K562 (cell line): ENCODE results near the gene UCKL1. TPM values are rescaled to one million over a fixed set of nuclear protein-coding genes. Genes with fewer than 3 reads are reported as not detected.
A peak's percentile ranks its signal among the peaks of the same experiment; 100 is the strongest.

Experiments used
- ATAC-seq: fragments of 200-7000 bp; cut with Tn5 transposase; 3 replicates; pipeline ENCODE4 v1.9.1; 2020; ENCODE audit warnings: moderate library complexity
- BruUV-seq: library from RNA; stranded (reverse); fragments of 400-500 nt; replicated peaks from 2 replicates; lab custom pipeline; 2021; lab: Mats Ljungman, UMichigan
- CTCF ChIA-PET: fragments of 300-600 bp; formaldehyde crosslinking; extraction: SDS; loops from one replicate; lab custom pipeline; 2021; ENCODE audit warnings: low intra/inter-chr PET ratio; lab: Yijun Ruan, JAX
- POLR2A ChIA-PET: fragments of 300-600, 350-650 bp; sonication (Branson Sonifier 250); formaldehyde crosslinking; extraction: SDS; loops from one replicate; lab custom pipeline; 2021; ENCODE audit warnings: antibody characterized with exemption, inconsistent platforms; lab: Yijun Ruan, JAX
- DNase-seq, 4 experiments: peaks; one replicate each; pipeline versions ENCODE4 v3.0.0 to v3.0.0-alpha.2; 2011 to 2018; ENCODE audit warnings: low spot score in 3 of 4, mixed read lengths in 3 of 4; ENCODE audit errors: extremely low read depth in 1 of 4
- FAIRE-seq: peaks from 2 replicates; lab custom pipeline; 2011; peaks lifted over from hg19 to GRCh38; lab: Jason Lieb, UNC
- H2AFZ ChIP-seq: 2 replicates; pipeline ENCODE4 v1.6.0; 2011; ENCODE audit warnings: low read depth, low read length, control low read depth, inconsistent platforms
- H3K27ac ChIP-seq: fragments of 200-600 bp; 3 replicates; pipeline ENCODE4 v1.8.0; 2011; ENCODE audit warnings: low read depth, mild to moderate bottlenecking, control low read depth, inconsistent platforms, low read length, moderate library complexity, mixed read lengths; ENCODE audit errors: extremely low read depth
- H3K27me3 ChIP-seq, 2 experiments: fragments of 300-600 bp in 1 of 2; 2 replicates in 1 of 2; 3 replicates in 1 of 2; pipeline versions ENCODE4 v1.6.0 to v1.8.0; 2011; ENCODE audit warnings: inconsistent platforms in 2 of 2, low read length in 2 of 2, mild to moderate bottlenecking in 1 of 2, mixed read lengths in 1 of 2, moderate library complexity in 1 of 2; ENCODE audit not compliant: control insufficient read depth in 2 of 2, insufficient read depth in 2 of 2
- H3K36me3 ChIP-seq: fragments of 300-600 bp; 3 replicates; pipeline ENCODE4 v1.8.0; 2011; ENCODE audit warnings: mild to moderate bottlenecking, low read length, inconsistent platforms; ENCODE audit not compliant: control insufficient read depth, insufficient read depth
- H3K4me1 ChIP-seq, 2 experiments: fragments of 200-600 bp in 1 of 2; replicated peaks in 1 of 2; 2 replicates in 1 of 2; 3 replicates in 1 of 2; pipeline versions ENCODE4 v1.5.1 to v1.8.0; 2011; ENCODE audit warnings: inconsistent platforms in 2 of 2, low read length in 2 of 2, mild to moderate bottlenecking in 1 of 2, mixed read lengths in 1 of 2, moderate library complexity in 1 of 2; ENCODE audit not compliant: control insufficient read depth in 2 of 2, insufficient read depth in 2 of 2
- H3K4me2 ChIP-seq: 2 replicates; pipeline ENCODE4 v1.6.1; 2011; ENCODE audit warnings: low read length, control low read depth, inconsistent platforms, mixed read lengths; ENCODE audit not compliant: insufficient read depth
- H3K4me3 ChIP-seq: fragments of 200-600 bp; sonication (generic), shearing (Covaris generic); 2 replicates; pipeline ENCODE4 v1.5.1; 2016; ENCODE audit warnings: control low read depth, inconsistent platforms
- H3K79me2 ChIP-seq: fragments of 200-600 bp; 3 replicates; pipeline ENCODE4 v1.8.0; 2011; ENCODE audit warnings: low read length, inconsistent platforms; ENCODE audit not compliant: control insufficient read depth, insufficient read depth
- H3K9ac ChIP-seq, 2 experiments: 2 replicates each; pipeline versions ENCODE4 v1.6.0 to v1.6.1; 2011; ENCODE audit warnings: low read depth in 2 of 2, low read length in 2 of 2, control low read depth in 1 of 2, inconsistent platforms in 1 of 2, mild to moderate bottlenecking in 1 of 2, mixed read lengths in 1 of 2; ENCODE audit not compliant: insufficient read depth in 1 of 2
- H3K9me1 ChIP-seq: one replicate; pipeline ENCODE4 v1.6.0; 2011; ENCODE audit warnings: inconsistent platforms, mild to moderate bottlenecking, low read length, moderate library complexity; ENCODE audit not compliant: control insufficient read depth, insufficient read depth
- H3K9me3 ChIP-seq: replicated peaks from 2 replicates; pipeline ENCODE4 v1.5.1; 2011; ENCODE audit warnings: low read depth, low read length, inconsistent platforms; ENCODE audit not compliant: control insufficient read depth, insufficient read depth
- H4K20me1 ChIP-seq: replicated peaks from 2 replicates; pipeline ENCODE4 v1.6.1; 2011; ENCODE audit warnings: low read length, inconsistent platforms, mixed read lengths; ENCODE audit not compliant: control insufficient read depth, insufficient read depth
- CEBPB ChIP-seq: fragments of 450-650 bp; IDR thresholded peaks from 2 replicates; pipeline ENCODE4 v1.6.1; 2016; ENCODE audit warnings: missing genetic modification characterization, missing compliant biosample characterization
- E4F1 ChIP-seq: fragments of 250-450 bp; sonication (Bioruptor Pico); IDR thresholded peaks from 2 replicates; pipeline ENCODE4 v1.5.0; 2021; ENCODE audit warnings: mild to moderate bottlenecking, borderline replicate concordance
- HOXB6 ChIP-seq: fragments of 250-450 bp; sonication (Bioruptor Pico); IDR thresholded peaks from 2 replicates; pipeline ENCODE4 v1.5.1; 2022; ENCODE audit warnings: mild to moderate bottlenecking, borderline replicate concordance
- KAT8 ChIP-seq: fragments of 450-650 bp; IDR thresholded peaks from 2 replicates; pipeline ENCODE4 v1.6.1; 2016; ENCODE audit warnings: low read depth, mild to moderate bottlenecking
- LCOR ChIP-seq: sonication (generic); formaldehyde crosslinking; IDR thresholded peaks from 2 replicates; pipeline ENCODE4 v1.8.0; 2022; ENCODE audit warnings: mild to moderate bottlenecking, missing genetic modification reagents
- NKRF ChIP-seq: fragments of 450-650 bp; IDR thresholded peaks from 2 replicates; pipeline ENCODE4 v1.6.1; 2016; ENCODE audit warnings: borderline replicate concordance
- SLC30A9 ChIP-seq: fragments of 250-450 bp; sonication (Bioruptor Pico); IDR thresholded peaks from 2 replicates; pipeline ENCODE4 v1.8.0; 2022; ENCODE audit warnings: mild to moderate bottlenecking, moderate library complexity
- SRSF9 ChIP-seq: fragments of 200-400 bp; formaldehyde crosslinking; IDR thresholded peaks from 2 replicates; pipeline ENCODE4 v1.6.1; 2017; ENCODE audit warnings: low read depth, low read length, borderline replicate concordance
- ZBTB33 ChIP-seq: sonication (generic); formaldehyde crosslinking; IDR thresholded peaks from 2 replicates; pipeline ENCODE4 v1.8.1; 2023; ENCODE audit warnings: mild to moderate bottlenecking, missing genetic modification reagents
- ZBTB34 ChIP-seq: fragments of 250-450 bp; sonication (Bioruptor Pico); IDR thresholded peaks from 2 replicates; pipeline ENCODE4 v1.8.0; 2021; ENCODE audit warnings: mild to moderate bottlenecking, moderate library complexity
- ZFX ChIP-seq: sonication (generic); formaldehyde crosslinking; IDR thresholded peaks from 2 replicates; pipeline ENCODE4 v1.8.0; 2022; ENCODE audit warnings: mild to moderate bottlenecking, missing genetic modification reagents, moderate library complexity
- WGBS: fragments of 100-300 bp; shearing (Covaris generic); methylation state at CpG from one replicate; pipeline ENCODE4 v1.1.6; 2016; ENCODE audit warnings: low coverage, mixed read lengths; ENCODE audit not compliant: insufficient coverage; ENCODE audit errors: missing lambda C conversion rate; 5-methylcytosine and 5-hydroxymethylcytosine counted together
- in situ Hi-C: fragments of 300-500 bp; cut with MboI; formaldehyde crosslinking; loops from 4 replicates; pipeline ENCODE4 v1.15.0; 2018; ENCODE audit warnings: inconsistent platforms, mixed read lengths
- intact Hi-C: fragments of 100-400 bp; cut with micrococcal nuclease; formaldehyde crosslinking; loops from 2 replicates; pipeline ENCODE4 v1.14.2; 2022
- polyA plus RNA-seq, 8 experiments: library from polyadenylated mRNA; depleted of rRNA in 4 of 8; stranded (reverse) in 5 of 8; unstranded in 3 of 8; fragments of >200 nt; fragmentation: Nextera tagmentation in 2 of 8; fragmentation: Illumina TruSeq in 1 of 8; extraction: Ambion mirVana in 2 of 8; extraction: Trizol in 1 of 8; gene quantifications; 2 replicates each; pipeline versions ENCODE4 v1.2.1 to v1.2.3, GENCODE V29; 2011 to 2014; ENCODE audit warnings: inconsistent platforms in 1 of 8, missing spikeins in 1 of 8
- total RNA-seq, 7 experiments: library from RNA; depleted of rRNA in 6 of 7; stranded (reverse); fragments of >200 nt in 6 of 7; fragmentation: Illumina TruSeq in 2 of 7; extraction: Trizol in 2 of 7; gene quantifications; 2 replicates each; pipeline versions ENCODE4 v1.2.1 to v1.2.3, GENCODE V29; 2011 to 2021; ENCODE audit warnings: low replicate concordance in 1 of 7

UCKL1 gene
- total and polyA plus RNA-seq, 9 of the 15 experiments (the other 6 are each of a cell fraction or from before 2014, with no cell fraction given), result 3.1 to 52.8 (median 24.2) TPM

- no peak for TF ChIP-seq ZBTB33 (CRISPR knock-in tag)
Observed at GRCh38 chr20:63944078-63944941, 11.9 kb downstream of the UCKL1 start (continued).

GRCh38 chr20:63943808-63944077 is 12.5 kb downstream of the UCKL1 start:
- Histone ChIP-seq H3K9me3 (no peaks in the 10 kb centered on the region; the same call in 1 of the 2 replicates), H2AFZ (no peak overlapping the region), H4K20me1 (peaks cover 44% of the 10 kb centered on the region), H3K4me2 (no peak overlapping the region), H3K27me3 (no peaks in the 10 kb centered on the region), H3K4me1 (peaks cover 11 to 85% of the 10 kb centered on the region in 2 experiments; a peak in 4 of 5 replicates), H3K36me3 (peaks cover 77% of the 10 kb centered on the region; the same call in 2 of the 3 replicates), H3K4me3 (no peak overlapping the region), H3K27ac (no peak overlapping the region), H3K9me1 (peaks cover 5% of the 10 kb centered on the region), H3K79me2 (peaks cover 41% of the 10 kb centered on the region), H3K9ac (peak overlapping the region in 1 of 2 experiments; percentile 85; a peak in 1 of 4 replicates)
- in situ Hi-C loops (no loop called here), intact Hi-C loops (no loop called here)
- DNase-seq (no peak), FAIRE-seq (no peak), ATAC-seq (no peak)
- WGBS, result 96% methylated on average over 3 of the region's 3 CpGs
- CTCF ChIA-PET, result no interaction called here
- no TSS peak for BruUV-seq
- POLR2A ChIA-PET, result no interaction called here
- TF ChIP-seq HOXB6 (CRISPR knock-in tag) (no peak), KAT8 (no peak), SRSF9 (no peak), E4F1 (no peak), ZFX (CRISPR knock-in tag) (no peak), ZBTB34 (CRISPR knock-in tag) (no peak), LCOR (no peak), CEBPB (tag) (no peak), NKRF (no peak), SLC30A9 (CRISPR knock-in tag) (no peak)
